Measurements from ENCODE around the gene MYO15A.

The MYO15A gene

DNA sequence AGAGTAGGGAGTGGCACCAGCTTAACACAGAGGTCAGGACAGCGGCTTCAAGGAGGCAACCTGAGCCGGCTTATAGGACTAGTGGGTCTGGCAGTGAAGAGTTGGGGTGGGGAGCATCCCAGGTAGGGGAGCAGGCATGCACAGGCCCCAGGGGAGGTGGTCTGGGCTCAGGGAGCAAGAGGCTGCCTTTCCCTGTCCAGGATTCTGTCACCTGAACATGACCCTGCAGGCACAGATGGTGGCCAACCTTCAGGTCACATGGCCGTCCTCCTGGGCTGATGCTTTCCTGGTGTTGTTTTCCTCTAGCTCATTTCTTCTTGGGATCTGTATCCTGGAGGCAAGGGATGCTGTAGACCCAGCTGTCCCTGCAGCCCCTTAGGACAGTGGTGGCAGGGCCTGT is 3.5 kb upstream of the MYO15A start:
- no peak overlapping the region for H3K4me3 ChIP-seq (ENCODE audit: low read length)
- no peak for TF ChIP-seq CTCF (conservative IDR thresholded peaks at IDR 0.05; ENCODE audit: low read depth, low read length)
- no peak for DNase-seq (ENCODE audit: low read depth)

GRCh38 chr17:18105595-18105994 is 3.0 kb upstream of the MYO15A start:
- TF ChIP-seq CTCF (conservative IDR thresholded peaks at IDR 0.05; ENCODE audit: low read depth, low read length), result no peak
- no peak for DNase-seq (ENCODE audit: low read depth)
- H3K4me3 ChIP-seq (ENCODE audit: low read length), result no peak overlapping the region

DNA sequence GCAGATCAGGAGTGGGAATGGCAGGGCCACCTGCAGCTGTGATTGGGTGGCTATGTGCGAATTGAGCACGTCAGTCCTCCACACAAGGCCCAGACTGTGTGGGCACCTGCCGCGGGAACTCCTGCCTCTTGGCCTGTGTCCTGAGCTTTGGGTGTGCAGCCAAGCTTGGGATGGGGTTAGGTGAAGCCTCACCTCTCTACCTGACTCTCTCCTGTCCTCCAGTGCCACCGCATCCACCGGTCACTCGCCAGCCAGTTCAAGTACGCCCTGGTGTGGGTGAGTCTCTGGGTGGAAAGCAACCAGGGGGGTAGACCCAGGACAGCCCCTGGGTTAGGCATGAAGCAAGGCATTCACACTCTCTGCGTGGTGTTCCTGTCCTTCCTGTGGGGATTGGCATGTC is 2.3 kb upstream of the MYO15A start:
- no peak overlapping the region for H3K4me3 ChIP-seq (ENCODE audit: low read length)
- DNase-seq (ENCODE audit: low read depth), result no peak
- no peak for TF ChIP-seq CTCF (conservative IDR thresholded peaks at IDR 0.05; ENCODE audit: low read depth, low read length)

DNA sequence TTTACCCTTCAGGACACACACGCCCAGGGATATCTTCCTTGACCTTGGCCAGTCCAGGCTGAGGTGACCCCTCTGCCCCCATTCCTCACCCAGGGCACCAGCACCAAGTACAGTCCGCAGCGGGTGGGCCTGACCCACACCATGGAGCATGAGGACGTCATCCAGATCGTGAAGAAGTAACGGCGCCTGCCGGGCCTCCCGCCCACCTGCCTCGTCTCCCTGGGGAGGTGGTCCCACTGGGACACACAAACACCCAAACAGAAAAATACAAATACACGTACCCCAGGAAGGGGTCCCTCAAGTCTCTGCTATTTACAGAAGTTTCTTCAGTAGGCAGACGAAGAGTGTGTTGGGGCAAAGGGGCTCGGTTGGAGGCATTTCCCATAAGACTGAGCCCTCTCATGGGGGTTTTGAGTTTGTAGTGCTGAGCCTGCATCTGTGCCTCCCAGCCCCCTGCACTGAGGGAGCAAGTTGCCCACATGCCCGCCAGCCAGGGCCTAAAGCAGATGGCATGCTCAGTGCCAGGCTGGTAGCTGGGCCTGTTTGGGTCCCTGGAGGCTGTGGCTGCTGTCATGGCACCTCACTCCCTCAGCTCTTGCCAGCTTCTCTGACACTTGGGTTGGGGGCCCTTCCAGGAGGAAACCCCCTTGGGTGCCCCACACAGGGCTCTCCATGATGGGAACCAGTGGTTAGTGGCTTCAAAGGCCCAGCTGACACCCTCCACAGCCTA is 1.3 kb upstream of the MYO15A start:
- DNase-seq (ENCODE audit: low read depth), result no peak
- no peak for TF ChIP-seq CTCF (conservative IDR thresholded peaks at IDR 0.05; ENCODE audit: low read depth, low read length)
- H3K4me3 ChIP-seq (ENCODE audit: low read length), result no peak overlapping the region

- no peak for DNase-seq (ENCODE audit: low read depth)
- no peak overlapping the region for H3K4me3 ChIP-seq (ENCODE audit: low read length)
- no peak for TF ChIP-seq CTCF (conservative IDR thresholded peaks at IDR 0.05; ENCODE audit: low read depth, low read length)
Measured at GRCh38 chr17:18107971-18108370, 585 bp upstream of the MYO15A start.

GRCh38 chr17:18109935-18110485 is 1.5 kb downstream of the MYO15A start:
- DNase-seq (ENCODE audit: low read depth), result no peak
- TF ChIP-seq CTCF (conservative IDR thresholded peaks at IDR 0.05; ENCODE audit: low read depth, low read length), result no peak
- H3K4me3 ChIP-seq (ENCODE audit: low read length), result no peak overlapping the region

DNA sequence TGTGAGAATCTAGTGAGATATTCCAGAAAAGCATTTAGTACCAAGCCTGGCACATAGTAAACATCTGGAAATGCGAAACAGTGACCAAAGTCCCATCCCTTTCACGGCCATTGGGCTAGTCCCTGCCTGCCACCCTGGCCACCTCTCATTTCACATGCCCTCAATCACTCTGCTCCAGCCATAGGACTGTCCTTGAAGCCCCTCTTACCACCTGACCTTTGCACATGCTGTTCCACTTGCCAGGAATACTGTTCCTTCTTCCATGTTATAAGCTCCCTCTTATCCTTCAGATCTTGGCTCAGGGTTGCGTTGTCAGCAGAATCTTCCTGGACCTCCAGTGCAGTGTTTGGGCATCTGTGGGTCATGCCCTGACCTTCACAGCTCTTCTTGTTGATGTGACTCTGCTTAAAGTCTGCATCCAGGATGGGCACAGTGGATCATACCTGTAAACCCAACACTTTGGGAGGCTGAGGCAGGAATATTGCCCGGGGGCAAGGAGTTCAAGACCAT is 2.1 kb downstream of the MYO15A start:
- no peak for TF ChIP-seq CTCF (conservative IDR thresholded peaks at IDR 0.05; ENCODE audit: low read depth, low read length)
- DNase-seq (ENCODE audit: low read depth), result no peak
- no peak overlapping the region for H3K4me3 ChIP-seq (ENCODE audit: low read length)

All from retinal pigment epithelial cell (primary cell).